GM18499 (cell line): ENCODE measurements around the gene RNF4.

Experiments used
- ATAC-seq: cut with Tn5 transposase; IDR thresholded peaks from one replicate; pipeline ENCODE4 v1.9.1; 2021; ENCODE audit warnings: moderate number of reproducible peaks; ENCODE audit not compliant: insufficient read depth, unreplicated experiment

Gene RNF4

DNA sequence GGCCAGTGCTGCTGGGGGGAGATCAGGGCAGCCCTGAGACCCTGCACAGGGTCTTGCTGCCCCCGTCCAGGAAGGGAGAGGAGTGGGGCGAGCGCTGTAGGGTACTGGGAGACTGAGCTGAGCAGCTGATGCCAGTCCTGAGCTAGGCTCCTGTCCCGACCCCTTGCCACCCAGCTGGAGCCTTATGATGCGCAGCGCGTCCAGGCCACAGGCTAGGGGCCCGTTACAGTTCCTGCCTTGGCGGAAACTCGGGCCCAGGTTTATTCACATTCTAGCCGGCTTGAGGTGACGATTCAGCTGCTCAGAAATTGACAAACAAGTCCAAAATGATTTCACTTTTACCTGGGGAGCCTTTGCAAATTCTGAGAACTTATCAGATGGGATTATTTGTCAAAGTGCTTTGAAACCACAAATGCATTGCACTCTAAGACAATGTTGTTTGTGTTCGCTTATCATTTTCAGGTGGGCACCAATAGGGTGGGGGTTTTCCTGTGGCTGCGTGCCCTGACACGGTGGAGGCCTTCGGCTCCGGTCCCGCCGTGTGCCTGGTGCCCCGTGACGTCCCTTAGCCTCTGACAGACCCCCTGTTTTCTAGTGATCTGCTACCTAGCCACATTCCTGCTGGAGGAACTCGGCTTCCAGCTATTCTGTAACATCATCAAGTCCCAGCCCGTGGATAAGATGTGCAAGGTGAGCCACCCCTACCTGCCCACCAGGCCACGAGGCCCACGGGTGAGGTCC, 31.3 kb upstream of the RNF4 start:
- ATAC-seq, result no peak

DNA sequence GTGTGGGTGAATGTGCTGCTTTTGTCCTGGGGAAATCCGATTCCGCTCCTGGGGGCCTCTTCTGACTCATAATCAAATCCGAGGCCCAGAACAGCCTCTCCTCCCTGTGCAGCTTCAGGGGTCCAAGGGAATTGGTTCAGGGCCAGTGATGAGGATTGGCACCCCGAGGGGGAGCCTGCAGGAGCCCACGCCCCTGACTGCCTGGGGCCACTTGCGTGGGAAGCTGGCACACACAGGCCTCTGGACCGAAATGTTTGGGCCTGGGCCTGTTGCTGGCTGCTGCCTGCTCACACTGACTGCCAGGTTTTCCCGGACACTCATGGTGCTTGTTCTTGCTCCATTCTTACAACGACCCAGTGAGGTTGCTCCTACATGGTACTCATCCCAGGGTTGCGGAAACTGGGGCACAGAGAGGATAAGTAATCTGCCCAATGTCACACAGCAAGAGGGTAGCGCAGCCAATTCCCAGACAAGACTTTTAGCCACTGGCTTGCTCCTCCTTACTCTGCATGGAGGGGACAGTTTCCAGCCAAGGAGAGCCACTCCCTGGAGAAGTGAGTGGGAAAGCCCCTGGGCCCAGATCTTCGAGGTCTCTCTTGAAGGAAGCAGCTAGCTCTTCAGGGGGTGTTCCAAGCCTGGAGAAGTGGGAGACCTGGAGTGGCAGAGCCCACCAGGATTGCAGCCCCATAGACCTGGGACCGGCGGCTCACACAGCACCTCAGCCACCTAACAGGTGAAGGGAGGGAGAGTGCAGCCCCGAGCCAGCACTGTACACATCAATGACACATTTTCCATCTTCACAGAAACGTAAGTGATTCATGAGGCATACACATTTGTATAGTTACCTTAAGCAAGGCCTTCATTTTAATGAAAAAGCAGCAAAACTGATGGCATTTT, 29.8 kb upstream of the RNF4 start:
- ATAC-seq, result no peak

DNA sequence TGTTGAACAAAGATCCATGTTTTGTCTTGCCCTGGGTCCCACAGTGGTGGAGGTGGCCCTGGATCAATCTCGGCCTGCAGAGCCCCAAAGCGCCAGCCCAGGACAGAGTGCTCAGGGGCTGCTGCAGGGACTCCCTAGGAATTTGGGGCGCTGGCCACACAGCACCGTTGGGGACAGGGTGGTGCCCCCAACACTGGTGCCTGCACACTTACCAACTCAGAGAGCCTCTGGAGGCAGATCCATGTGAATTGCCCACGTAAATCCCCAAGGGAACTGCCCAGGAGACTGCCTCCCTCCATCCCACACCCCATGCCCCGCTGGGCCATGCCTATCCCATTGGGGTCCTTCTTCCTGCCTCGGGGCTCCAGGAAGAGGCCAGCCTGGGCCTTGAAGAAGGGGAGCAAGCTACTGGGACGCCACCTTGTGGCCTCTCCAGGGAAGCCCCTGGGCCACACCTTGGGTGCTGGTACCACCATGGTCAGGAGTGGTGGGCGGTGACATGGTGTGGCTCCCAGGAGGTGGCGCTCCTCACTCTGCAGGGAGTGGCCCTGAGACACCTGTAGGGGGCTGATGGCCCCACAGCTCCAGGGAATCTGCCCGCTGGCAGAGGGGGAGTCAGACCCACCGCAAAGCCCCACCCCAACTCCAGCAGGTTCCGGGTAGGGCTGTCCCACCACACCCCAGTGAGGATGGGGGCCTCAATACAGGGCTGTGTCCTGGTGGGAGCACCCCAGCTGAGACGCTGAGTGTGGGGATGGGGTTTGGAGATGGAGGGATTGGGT, 27.3 kb upstream of the RNF4 start:
- ATAC-seq, result peak; percentile 70

DNA sequence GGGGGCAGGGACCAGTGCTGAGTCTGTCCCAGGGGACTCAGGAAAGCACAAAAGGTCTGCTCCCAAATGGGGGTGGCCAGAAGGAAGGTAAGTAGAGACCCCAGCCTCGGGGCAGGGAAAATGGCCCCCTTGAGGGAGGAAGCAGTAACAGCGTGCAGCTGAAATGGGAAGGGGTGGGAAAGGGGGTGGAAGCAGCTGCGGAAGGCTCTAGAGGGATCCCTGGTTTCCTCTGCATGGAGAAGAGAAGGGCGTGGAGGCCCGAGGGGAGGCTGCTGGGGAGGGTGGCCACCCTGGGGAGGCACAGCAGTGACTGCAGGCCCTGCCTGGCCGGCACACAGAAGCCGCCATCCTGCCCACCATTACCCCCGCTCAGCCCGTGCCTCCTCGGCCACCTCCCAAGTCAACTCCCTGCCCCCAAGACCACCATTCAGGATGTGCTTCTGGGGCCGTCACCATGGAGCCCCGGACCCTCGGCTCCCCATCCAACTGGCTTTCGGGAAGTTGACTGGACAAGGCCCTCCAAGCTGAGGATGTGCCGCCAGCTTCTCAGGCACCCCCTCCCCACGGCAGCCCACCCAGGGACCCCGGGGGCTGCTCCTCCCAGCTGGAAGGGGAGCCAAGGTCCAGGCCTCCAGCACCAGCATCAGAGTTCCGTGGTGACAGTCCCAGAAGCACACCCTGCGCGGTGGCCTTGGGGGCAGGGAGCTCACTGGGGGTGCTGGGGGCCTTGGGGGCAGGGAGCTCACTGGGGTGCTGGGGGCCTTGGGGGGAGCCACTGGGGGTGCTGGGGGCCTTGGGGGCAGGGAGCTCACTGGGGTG, 26.5 kb upstream of the RNF4 start:
- no peak for ATAC-seq

DNA sequence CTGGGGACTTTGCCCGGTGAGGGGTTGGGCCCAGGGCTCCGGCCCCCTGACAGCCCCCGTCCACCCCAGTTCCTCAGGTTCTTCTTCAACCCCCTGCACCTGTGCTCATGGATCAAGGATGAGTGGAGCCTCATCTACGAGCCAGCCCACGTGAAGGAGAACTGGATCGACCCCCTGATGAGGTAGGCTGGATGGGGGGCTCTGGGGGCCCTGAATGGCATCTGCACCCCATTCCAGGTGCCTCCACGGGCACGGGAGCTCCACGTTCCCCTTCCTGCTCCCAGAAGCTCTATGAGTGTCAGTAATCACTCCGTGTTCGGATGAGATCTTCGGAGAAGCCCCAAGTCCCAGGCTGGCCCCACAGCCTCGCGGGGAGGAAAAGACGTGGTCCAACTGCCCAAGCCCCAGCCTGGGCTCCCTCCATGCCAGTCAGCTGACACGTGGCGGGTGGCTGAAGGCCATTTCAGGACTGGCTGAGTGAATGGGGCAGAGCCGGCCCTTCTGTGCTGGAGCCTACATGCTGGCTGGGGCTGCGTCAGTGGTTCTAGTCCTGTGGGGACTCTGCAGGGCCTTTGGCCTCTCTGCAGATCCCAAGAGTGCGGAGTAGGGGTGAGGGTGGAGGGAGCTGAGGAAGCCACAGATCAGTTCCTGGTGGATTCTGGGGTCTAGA, 25.7 kb upstream of the RNF4 start:
- no peak for ATAC-seq

DNA sequence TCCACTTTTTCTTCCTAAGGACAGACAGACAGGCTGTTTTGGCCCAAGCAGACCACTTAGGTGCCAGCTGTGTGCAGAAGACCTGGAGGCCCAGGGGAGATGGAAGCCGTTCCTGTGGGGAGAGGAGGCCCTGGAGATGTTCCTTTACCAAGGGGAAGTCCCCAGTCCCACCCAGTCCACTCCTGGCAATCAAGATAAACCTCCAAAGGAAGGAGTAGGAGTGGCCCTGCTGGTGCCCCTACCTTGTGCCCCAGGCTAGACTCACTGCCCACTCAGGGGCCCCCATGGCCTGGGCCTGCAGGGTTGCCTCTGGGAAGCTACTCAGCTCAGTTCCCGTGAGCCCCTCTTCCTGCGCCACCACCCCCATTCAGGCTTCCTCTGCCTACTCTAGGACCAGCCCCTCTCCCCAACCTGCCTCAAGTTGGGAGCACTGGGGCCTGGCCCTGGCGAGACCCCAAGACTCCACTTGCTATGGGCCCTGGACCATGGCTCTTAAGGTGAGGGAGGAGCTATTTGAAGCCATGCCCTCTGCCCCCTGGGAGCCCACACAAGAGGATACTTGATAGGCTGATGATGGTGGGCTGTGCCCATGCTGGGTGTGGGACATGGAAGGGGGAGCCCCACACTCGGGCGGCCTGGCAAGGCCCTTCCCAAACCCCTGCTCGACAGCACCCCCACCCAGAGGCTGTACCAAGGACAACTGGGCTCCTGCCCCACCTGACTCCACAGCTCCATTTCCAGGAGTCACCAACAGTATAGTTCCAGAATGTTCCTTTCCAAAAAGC, 24.8 kb upstream of the RNF4 start:
- no peak for ATAC-seq

DNA sequence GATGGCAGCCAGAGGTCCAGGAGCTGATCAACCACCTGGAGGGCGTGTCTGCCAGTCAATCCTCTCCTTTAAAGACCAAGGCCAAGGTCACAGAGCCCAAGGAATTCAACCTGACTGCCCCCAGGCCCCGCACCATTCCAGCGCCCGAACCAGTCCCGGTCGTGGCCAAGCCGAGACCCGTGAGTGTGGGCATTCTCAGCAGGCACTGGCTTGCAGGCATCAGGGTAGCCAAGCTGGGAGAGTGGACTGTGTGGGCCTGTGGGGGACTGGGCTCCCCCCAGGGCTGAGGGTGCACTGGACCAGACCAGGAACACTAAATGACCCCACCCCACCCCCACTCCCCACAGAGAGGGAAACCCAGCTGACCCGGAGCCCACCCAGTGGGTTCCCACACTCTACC, 23.8 kb upstream of the RNF4 start:
- no peak for ATAC-seq

DNA sequence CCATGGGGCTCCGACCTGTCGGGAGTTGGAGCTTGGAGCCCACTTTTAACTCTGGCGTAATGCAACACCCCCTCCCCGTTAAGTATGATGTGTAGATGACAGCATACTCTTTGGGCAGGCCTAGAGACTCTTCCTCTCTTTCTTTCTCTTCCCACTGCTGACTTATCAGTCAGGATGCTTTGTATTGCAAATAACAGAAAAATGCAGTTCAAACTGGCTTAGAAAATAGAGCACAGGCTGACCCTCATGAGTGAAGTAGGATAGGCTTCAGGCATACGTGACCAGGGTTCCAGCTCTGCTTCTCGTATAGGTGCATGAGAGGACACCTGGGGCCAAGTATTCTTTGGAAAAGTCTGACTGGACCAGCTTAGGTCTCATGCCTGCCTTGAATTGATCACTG, 23.3 kb upstream of the RNF4 start:
- ATAC-seq, result no peak

DNA sequence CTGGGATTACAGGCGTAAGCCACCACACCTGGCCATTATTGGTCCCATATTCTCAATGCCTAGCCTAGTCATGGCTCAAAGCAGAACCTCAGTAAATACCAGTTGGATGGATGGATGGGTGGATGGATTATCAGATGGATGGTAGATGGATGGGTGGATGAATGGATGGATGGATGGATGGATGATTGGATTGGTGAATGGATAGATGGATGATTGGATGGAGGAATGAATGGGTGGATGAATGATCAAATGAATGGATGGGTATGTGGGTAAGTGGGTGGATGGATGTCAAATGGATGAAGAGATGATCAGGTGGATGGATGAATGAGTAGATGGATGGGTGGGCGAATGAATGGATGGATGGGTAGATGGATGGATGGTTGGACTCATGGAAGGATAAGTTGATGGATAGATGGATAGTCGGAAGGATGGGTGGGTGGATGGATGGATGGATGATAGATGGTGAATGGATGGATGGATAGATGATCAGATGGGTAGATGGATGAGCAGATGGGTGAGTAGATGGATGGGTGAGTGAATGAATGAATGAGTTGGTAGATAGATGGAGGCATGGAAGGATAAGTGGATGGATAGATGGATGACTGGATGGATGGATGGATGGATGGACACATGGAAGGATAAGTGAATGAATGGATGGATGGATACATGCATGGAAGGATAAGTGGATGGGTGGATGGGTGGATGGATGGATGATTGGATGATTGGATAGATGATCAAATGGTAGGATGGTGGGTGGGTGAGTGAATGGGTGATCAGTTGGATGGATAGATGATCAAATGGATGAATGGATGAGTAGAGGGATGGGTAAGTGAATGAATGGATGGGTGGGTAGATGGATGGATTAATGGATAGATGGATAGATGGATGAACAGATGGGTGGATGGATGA, 22.0 kb upstream of the RNF4 start:
- no peak for ATAC-seq

DNA sequence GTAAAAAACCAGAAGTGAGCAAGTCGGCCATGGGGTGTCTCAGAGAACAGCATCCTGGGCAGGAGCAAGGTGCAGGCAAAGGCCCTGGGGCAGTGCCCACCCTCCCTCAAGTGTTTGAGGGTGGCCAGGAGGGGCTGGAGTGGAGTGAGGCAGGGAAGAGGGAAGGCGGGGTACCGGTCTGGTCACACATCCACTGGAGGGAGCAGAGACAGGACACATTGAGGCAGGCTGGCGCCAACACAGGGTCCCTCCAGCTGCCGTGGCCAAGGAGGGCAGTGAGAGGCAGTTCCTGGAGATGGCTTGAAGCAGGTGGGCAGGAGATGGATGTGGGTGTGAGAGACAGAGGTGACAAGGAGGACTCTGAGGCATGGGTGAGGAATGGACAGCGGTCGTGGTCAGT, 20.3 kb upstream of the RNF4 start:
- no peak for ATAC-seq

DNA sequence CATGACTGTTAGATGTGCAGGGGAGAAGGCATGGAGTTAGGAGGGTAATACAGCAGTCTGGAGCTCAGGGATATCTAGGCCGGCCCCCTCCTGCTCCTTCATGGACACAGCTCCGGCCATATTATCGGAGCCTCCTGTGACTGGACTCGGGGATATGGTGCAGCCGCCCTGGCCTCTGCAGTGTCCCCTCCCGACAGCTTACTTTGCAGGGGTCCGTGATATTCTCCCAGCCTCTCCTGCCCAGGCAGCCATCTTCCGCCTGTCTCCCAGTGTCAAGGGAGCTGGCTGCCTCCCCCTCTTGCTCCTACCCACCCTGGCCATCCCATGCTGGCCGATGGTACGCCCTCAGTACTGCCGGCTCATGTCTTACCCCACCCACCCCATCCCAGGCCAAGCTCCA, 19.9 kb upstream of the RNF4 start:
- no peak for ATAC-seq

DNA sequence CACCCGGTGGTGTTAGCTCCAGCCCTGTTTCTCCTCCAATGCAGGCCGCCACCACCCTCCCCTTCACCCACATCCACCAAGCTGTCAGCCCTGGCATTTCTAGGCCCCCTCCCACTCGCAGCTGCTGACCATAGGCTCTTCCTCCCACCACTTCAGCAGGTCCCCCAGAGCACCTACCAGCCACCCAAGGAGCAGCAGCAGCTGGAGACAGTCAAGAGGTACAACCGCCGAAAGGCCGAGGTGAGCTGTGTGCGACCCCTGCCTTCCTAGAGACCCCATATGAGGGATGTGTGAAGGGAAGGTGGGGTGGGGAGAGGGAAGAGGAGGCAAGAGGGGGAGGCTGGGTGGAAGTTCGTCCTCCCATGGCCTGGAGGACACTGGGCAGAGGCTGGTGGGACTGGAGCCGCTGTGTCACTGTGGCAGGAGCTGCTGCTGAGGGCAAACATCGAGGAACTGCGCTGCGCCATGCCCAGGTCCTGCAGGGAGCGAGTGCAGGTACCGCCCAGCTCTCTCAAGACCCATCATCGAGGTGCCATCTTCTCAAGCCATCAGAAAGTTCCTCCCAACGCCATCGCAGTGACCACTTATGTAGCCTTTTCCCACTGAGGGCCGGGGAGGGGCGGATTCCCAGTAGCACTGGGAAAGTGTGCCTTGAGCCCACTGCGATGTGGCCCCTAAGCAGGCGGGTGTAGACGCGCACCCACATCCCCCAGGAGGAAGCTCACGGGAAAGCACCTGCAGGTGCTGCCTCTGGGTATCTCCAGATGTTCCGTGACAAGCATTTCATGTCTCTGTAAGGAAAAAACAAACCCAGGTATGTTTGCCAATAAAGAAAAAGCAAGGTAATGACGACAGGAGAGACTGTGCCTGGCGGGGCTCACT, 19.2 kb upstream of the RNF4 start:
- ATAC-seq, result no peak

DNA sequence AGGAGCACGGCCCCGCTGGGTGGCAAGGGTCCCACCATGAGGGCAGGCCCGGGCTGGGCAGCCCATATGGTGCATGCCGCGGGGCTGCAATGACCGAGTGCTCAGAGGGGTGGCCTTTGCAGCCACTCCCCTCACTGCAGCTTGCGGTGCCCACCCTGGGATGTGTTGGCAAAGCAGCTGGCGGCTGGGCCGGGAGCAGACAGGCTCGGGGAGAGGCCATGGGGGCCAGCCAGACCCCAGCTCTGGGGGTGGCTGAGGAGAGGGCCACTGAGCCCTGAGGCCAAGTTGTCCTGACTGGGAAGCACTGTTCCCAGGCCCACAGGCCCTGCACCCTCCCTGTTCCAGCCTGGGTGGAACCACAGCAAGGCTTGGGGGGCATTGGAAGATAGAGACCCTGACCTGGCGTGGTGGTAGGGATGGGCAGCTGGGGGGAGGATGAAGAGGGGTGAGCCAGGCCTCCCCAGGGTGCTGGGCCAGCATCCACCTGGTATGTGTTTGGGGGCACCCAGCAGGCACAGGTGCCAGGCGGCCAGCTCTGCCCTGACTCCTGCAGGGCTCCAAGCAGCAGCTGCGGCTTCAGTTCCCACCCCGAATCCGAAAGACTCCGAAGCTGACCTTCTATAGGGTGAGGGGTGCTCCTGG, 18.4 kb upstream of the RNF4 start:
- no peak for ATAC-seq

DNA sequence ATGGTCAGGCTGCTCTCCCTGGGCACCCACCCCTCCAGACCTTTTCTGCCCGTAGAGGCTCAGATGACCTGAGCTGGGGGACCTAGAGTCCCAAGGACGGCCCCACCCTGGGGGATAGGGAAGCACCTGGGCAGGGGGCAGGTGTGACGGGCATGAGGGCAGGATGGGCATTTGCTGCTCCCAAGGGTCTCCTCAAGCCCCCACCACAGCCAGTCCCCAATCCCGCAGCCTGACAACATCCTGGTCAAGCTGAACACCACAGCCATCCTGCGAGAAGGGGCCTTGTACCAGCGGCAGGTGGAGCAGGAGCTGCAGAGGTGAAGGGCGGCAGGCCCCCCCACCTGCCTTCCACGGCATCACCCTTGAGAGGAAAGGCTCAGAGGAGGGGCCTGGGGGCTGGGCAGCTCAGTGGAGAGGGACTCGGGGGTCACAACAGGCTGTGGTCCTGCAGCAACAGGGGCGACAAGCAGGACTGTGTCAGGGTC, 17.8 kb upstream of the RNF4 start:
- no peak for ATAC-seq

DNA sequence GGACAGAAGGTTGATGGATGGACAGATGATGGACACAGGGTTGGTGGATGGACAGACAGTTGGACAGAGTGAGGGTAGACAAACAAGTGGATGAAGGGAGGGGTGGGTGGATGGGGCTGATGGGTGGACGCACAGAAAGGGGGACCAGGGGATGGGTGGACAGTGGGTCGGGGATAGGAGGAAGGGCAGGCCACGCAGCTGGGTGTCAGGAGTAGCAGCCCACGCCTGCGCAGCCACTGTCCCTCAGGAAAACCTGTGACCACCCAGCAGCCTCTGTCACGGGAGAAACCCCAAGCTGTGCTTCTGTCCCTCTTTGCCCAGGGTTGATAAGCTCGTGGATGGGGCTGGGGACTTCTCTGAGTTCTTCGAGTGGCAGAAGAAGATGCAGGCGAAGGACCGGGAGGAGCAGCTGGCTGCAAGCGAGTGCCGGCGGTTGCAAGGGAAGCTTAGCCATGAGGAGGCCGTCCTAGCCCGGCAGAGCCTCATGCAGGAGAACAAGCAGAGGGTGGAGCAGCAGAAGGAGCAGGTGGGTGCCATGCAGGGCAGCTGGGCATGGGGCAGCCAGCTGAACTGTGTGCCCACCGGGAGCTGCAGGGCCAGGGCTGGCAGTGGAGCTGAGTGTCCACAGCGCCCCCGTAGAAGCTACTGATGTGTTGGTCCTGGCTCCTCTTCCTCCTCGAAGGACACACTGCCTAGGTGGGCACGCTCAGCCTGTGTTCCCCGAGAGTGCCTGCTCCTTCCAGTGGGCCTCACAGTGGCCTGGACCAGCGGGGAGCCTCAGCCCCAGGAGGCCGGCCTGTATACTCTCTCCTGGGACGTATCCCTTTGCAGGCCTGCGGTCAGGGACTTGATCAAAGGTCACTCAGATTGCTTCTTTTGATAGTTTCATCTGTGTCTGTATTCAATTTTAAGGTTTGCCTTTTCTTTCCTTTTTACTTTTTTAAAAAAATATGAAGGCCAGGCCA, 16.8 kb upstream of the RNF4 start:
- ATAC-seq, result no peak
